HG03460 (cell line): ENCODE results near the gene GEMIN4.

Source experiments
- ATAC-seq: cut with Tn5 transposase; IDR thresholded peaks from one replicate; pipeline ENCODE4 v1.9.1; 2021; ENCODE audit not compliant: unreplicated experiment

The GEMIN4 gene

DNA sequence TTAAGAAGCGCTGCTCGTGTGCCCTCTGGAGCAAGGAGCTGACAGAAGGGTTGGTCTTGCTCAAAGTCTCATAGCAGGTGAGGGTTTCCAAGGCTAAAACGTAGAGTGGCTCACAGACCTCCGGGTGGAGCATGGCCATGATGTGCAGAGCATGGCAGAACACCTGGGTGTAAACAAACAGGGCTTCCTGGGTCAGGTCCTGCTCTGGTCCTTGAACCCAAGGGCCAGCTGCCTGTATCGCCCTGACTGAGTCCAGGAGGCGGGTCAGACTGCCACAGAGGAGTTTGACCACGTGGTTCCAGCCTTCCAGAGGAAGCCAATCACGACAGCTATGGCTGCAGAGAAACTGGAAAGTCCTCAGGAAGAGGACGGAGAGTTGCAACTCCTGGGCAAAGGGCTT, 7.1 kb downstream of the GEMIN4 start:
- ATAC-seq, result no peak

DNA sequence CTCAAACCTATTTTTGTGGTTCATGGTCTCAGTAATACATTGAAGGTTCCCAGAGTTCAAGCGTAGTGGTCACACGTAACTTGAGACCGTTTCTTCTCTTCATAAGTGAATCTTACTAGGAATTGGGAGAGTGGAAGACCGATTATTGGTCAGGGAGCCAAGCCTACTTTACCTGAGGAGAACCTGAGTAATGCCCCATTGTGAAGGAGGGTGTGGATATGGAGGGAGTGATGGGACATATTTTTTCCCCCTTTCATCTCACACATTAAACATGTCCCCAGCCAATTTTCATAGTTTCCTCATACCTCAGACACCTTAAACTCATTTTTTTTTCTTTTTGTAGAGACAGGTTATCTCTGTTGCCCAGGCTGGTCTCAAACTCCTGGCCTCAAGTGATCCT, 8.9 kb downstream of the GEMIN4 start:
- no peak for ATAC-seq

DNA sequence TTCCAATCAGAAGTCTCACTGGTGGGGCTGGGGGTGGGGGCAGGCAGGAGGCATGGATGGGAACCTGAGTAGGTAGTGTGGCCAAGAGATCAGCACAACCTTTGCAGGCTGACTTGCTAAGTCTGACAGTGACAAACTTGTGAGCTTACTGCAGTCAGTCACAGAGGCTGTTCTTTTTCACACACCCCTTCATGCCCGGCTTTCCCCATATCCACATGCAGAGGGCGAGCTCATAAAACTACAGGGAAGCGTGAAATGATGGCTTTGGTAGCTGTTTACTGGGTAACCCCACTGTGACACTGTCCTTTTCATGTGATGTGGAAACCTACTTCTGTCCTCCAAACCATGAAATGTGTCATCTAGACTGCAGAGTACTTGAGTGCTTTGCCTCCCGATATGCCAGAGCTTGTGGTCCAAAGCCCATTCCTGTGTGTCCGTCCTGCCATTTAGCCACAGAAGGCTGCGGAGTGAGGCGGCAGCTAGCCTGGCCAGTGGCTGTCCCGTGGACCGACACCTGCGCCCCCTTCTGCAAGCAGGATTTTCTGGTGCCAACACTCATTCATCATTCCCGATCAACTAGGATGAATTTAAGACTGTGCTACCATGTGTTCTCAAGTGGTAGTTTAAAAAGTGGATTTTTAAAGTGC, 9.8 kb downstream of the GEMIN4 start:
- no peak for ATAC-seq

DNA sequence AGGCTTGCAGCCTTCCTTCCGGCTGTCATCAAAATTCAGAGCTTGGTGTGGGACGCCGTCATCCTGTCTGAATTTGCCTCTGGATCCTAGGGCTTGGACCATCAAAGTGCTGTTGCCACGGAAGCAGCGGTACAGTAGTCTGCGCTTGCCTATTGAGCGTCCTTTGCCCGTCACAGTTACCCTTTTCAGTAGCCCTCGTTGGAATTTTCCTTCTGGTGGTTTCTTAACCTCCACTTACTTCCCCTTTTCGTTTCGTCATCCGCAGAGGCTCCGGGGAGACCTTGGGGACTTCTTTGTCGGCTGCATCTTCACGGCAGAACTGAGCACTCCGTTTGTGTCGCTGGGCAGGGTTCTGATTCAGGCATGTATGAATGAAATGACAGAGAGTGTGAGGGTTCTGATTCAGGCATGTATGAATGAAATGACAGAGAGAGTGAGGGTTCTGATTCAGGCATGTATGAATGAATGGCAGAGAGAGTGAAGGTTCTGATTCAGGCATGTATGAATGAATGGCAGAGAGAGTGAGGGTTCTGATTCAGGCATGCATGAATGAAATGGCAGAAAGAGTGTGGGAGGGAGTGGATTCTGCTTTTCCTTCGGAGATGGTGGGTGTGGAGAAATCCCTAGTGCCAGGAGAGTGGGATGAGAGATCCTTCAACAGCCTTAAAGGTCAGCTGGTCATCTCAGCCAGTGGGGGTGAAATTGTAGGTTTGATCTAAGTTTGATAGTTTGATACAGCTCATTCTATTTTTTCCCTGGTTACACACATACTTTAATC, 11.6 kb downstream of the GEMIN4 start:
- peak; percentile 66 for ATAC-seq

DNA sequence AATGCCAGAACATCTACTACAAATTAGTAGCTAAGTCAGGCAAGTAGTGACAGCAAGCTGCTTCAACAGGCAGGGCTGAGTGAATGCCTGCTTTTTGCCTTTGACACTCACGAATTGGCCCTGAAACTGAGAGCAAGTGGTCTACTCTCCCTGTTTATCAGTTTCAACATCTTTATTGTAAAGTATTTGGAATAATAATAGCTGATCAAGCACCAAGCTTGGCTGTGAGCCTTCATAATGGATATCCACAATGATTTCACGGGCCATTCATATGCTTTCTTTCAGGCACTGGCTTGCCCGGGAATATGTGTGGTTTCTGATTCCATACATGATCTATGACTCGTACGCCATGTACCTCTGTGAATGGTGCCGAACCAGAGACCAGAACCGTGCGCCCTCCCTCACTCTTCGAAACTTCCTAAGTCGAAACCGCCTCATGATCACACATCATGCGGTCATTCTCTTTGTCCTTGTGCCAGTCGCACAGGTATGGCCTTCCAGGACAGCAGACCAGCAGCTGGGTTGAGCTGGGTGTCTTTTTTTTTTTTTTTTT, 14.4 kb downstream of the GEMIN4 start:
- ATAC-seq, result no peak

DNA sequence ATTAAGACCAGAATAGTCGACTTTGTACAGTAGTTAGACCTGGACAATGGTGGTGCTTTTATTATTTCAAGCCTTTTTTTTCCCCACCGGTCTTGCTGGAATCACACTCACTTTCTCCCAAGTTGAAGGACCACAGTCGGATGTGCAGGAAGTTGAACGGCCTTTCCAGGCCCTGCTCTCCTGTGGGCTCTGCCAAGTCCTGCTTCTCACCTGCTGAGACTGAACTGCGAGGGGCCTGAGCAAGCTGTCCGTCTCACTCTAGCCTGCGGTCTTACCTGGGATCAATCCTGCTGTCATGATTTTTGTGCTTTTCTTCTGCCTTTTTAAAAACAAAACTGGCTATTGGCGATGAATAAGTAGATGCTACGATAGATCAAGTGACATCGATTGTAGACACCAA, 18.3 kb downstream of the GEMIN4 start:
- ATAC-seq, result no peak

DNA sequence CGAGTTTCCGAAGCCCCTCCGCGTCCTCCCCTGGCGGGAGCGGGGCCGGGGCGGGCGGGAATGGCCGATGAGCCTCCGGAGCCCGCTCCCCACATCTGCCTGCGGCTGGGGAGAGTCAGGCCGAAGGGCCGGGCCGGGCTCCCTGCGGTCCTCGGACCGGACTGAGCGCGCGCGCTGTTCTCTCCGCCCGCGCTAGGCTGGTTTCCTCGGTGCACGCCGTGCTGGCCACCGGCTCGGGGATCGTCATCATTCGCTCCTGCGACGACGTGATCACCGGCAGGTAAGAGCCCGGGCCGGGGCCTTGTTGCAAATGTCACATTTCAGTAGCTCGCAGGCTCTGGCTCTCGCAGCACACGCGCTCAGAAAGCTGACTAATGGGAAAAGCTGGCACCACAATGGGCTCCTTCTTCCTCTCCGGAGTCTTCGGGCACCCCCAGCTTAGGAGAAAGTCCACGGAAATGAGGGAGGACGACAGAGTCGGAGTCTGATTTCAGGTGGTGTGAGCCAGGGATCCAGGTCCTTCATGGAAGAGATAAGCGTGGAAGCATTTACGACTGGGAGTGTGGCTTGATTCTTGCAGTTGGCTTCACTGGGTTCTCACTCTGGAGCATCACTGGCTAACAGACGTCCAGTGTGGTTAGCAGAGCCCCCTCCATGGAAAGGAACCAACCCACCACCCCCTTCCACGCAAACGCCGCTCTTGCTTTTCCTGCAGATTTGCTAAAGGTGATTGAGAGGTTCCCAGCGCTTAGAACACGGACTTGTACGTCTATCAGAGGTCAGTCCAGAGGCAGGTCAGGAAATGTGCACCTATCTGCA, 19.0 kb downstream of the GEMIN4 start:
- no peak for ATAC-seq

DNA sequence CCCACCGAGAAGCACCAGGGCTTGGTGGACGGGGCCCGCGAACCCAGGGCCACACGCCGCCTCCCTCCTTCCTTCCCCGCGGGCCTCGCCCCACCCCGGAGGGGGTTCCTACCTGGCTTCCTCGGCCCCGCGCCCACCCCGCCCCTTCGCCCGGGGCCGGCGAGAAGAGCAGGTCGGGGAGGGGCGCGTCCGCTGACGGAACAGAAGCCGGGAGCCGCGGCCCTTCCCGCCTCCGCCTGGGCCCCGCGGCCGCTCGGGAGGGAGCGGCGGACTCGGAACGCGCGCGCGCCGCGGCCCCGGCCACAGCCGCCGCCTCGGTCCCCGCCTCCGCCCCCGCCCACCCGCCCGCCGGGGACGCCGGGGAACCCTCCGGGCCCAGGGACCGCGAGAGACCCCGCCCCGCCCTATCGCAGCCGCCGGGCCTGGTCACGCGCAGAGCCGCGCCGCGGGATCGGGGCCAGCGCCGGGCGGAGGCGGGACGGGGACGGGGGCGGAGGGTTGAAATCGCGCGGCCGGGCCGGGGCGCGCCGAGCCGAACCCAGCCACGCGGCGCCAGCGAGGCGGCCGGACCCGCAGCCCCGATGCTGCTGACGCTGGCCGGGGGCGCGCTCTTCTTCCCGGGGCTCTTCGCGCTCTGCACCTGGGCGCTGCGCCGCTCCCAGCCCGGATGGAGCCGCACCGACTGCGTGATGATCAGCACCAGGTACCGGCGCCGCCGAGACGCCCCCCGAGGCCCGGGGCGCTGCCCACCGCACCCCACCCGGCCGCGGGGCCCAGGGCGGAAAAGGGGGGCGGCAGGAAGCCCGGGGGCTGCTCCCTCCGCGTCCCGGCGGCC, 19.8 kb downstream of the GEMIN4 start, which contains the start of gene TLCD3A:
TSS of gene TLCD3A (plus strand) at position 530 of the 835 bp plus-strand sequence. CDS start at position 582, 52 bp downstream.
- no peak for ATAC-seq

DNA sequence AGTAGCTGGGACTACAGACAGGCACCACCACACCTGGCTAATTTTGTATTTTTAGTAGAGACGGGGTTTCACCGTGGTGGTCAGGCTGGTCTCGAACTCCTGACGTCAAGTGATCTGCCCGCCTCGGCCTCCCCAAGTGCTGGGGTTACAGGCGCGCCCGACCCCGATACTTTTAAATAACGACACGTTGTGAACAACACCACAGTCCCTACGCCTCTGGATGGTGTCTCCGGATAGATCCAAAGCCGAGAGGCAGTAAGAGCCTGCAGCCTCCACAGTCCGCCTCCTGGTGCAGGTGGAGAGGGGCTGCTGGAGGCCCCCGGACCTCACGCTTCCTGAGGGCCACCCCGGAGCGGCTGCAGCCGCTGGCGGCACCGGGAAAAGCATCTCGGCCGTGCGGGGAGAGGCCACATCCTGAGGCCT, 20.4 kb downstream of the GEMIN4 start:
- no peak for ATAC-seq

DNA sequence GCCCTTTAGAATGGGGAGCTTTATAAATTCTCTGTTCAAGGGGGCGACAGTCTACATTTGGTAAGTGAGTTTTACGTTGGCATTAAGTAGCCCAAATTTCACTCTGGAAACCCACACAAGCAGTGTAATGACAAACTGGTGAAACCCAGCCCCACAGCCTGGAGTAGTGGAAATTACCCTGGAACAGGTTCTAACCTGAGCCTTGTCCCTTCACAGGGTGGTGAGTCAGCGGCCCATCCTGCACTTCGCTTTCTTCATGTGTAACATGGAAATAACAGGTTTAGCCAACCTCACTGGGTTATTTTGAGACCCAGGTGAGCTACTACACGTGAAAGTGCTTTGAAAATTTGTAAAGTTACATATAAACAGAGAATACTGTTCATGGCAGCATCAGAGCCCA, 23.2 kb downstream of the GEMIN4 start:
- ATAC-seq, result no peak

DNA sequence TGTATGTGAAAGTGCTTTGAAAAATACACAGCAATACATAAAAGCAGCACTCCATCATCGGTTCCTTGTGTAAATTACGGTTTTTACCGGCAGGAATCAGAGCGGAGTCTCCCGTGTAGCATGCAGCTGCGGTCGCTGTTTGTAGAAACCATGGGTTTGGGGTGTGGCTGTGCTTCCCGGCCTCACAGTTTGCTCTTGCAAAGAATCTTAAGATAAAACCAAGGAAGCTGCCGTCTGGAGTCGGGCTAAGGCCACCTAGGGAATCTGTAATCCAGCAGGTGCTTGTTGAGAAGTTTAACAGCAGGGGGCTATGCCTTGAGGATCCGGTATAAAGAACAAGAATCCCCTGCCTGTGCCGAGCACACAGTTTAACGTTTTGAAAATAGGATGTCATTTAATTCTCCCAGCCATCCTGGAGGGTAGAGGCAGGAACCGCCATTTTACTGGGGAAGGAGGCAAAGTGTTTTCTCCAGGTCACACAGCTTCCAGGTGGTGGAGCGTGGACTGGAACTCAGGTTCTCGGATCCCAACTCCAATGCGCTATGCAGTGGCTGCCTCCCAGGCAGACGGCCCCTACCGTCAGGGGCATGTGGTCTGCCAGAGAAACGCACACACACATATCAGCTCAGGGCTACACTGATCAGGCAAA, 25.7 kb downstream of the GEMIN4 start:
- no peak for ATAC-seq

DNA sequence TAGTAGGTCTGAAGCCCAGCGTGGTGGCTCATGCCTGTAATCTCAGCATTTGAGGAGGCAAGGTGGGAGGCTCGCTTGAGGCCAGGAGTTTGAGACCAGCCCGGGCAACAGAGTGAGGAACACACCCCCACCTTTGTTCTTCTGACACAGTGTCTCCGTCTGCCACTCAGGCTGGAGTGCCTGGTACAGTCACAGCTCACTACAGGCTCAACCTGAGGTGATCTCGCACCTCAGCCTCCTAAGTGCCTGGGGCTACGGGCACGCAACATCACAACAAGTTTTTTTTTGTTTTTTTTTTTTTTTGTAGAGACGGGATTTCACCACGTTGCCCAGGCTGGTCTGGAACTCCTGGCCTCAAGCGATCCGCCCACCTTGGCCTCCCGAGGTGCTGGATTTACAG, 26.3 kb downstream of the GEMIN4 start:
- ATAC-seq, result no peak

DNA sequence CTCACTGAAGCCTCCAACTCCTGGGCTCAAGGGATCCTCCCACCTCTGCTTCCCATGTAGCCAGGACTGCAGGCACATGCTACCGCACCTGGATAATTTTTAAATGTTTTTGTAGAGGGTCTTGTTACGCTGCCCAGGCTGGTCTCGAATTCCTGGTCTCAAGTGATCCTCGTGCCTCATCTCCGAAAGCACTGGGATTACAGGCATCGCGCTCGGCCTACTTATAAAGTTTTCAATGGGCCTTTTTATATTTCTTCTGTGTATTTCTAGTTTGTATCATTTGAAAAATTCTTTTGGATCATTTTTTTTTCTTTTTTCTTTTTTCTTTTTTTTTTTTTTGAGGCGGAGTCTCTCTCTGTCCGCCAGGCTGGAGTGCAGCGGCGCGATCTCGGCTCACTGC, 27.0 kb downstream of the GEMIN4 start:
- no peak for ATAC-seq

DNA sequence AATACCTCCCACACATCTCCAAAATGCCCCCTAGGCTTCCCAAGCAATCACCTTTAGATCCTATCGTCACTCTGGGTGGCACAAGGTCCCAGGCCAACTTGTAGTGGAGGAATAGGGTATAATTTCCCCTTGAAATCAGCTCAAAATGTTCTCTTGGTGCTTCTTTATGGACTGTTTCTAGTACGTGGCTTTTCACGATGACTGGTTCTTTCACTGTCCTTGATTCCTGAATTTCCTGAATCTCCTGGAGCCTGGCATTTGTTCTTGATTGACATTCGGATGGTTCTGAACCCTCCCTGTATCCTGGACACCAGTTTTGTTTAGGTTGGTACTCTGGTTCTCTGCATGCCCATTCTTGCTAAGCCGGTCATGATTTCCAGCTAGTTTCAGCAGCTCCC, 30.5 kb downstream of the GEMIN4 start:
- ATAC-seq, result no peak

DNA sequence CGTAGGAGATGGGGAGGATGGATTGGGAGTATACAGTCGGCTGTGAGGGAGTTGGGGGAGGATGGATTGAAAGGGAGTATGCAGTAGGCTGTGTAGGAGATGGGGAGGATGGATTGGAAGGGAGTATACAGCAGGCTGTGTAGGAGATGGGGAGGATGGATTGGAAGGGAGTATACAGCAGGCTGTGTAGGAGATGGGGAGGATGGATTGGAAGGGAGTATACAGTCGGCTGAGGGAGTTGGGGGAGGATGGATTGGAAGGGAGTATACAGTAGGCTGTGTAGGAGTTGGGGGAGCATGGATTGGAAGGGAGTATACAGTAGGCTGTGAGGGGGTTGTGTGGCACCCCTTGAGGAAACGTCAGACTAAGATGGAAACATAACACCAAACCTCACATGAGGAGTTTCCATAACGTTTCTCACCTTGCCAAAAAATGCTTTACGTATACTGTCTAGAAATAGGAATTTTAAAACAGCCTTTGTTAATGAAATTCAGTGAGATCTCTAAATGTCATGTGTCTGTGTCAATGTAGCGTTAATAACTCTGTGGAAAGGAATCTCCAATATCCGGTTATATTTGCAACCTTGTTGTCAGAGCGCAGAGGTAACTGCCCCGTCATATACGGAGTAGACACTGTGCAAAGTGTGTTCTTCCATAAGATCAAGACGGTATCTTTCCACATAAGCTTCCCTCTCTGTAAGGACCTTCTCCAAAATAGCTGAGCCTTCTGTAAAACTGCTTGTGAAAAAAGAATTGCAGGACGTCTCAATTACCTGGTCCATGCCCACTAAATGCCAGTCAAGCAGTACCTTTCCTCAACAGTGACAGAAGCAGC, 31.1 kb downstream of the GEMIN4 start:
- ATAC-seq, result no peak

DNA sequence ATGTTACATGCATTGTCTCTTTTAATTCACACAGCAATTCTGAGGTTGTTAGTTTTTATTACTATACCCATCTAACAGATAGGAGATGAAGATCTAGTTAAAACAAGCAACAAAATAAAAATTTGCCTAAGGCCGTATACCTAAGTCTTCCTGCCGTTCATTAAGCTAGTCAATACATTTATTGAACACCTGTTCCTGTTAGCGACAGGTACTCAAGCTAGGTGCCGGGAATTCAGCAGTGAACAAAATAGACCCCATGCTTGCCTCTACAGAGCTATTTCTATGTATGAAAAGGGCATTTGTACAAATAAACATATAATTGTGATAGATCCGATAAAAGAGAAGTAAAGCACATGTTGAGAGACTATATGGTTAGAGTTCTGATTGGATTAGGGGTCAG, 34.0 kb downstream of the GEMIN4 start:
- no peak for ATAC-seq

DNA sequence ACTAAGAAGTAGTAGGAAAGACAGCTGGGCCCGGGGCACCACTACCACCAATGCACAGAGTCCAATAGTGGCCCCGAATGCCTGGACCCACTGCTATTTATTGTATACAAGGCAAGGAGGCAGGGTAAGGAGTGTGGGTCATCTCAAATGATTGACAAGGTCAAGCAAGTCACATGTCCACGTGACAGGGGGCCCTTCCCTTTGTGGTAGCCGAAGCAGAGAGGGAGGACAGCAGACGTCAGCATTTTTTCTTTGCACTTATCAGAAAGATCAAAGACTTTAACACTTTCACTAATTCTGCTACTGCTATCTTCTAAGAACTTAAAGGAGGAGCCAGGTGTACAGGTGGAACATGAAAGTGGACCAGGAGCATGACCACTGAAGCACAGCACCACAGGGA, 43.9 kb downstream of the GEMIN4 start:
- no peak for ATAC-seq

DNA sequence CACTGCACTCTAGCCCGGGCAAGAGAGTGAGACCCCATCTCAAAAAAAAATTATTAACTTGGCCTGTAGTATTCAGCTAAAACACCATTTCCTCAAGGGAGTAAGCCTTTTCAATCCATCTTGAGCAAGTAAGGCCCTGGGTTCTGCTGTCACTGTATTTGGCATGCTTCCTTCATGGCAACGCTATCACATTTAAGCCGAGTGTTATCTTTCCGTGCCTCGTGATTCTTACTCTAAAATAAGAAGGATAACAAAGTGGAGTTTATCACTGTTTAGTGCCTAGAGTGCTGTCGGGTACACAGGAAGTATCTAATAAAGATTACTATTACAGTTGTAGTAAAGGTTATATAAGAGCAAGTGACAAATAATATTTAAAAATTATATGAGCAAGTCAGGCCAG, 46.2 kb downstream of the GEMIN4 start:
- ATAC-seq, result no peak

DNA sequence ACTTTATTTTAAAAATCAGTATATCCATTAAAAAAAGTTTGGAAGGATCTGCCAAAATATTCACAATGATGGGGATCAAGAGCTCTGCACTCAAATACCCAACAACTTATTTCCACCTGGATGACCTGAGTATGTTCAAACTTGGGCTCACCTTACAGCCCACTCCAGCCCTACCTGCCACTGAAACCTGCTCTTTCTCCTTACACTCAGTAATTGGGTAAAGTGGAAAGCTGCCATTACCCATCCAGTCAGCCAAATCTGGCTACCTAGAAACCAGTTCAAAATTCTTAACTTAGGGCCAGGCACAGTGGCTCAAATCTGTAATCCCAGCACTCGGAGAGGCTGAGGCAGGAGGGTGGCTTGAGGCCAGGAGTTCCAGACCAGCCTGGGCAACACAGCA, 47.1 kb downstream of the GEMIN4 start:
- no peak for ATAC-seq
